ENCODE results near the gene BACH1. TPM values are rescaled to one million over a fixed set of nuclear protein-coding genes. Genes with fewer than 3 reads are reported as not detected.

Gene BACH1
- total RNA-seq, 1 donor from 2014 or later: 69.2 TPM

DNA sequence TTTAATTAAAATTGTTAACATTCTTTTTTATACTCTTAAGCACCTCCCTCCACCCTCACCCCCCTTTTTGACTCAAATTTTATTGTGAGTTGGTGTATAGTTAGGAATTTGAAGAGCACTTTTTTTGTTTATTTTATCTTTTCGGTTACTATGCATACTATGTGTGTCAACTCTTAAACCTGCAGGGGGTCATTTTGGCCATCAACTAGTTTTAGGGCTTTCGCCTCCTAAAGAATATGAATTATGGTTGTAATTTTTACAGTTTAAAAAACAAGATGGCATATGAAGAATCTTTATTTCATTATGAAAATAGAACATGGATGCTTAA is 9.7 kb downstream of the BACH1 start:
- TF ChIP-seq, protein P1, sequence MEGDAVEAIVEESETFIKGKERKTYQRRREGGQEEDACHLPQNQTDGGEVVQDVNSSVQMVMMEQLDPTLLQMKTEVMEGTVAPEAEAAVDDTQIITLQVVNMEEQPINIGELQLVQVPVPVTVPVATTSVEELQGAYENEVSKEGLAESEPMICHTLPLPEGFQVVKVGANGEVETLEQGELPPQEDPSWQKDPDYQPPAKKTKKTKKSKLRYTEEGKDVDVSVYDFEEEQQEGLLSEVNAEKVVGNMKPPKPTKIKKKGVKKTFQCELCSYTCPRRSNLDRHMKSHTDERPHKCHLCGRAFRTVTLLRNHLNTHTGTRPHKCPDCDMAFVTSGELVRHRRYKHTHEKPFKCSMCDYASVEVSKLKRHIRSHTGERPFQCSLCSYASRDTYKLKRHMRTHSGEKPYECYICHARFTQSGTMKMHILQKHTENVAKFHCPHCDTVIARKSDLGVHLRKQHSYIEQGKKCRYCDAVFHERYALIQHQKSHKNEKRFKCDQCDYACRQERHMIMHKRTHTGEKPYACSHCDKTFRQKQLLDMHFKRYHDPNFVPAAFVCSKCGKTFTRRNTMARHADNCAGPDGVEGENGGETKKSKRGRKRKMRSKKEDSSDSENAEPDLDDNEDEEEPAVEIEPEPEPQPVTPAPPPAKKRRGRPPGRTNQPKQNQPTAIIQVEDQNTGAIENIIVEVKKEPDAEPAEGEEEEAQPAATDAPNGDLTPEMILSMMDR (conservative IDR thresholded peaks at IDR 0.05): no peak
- Mint-ChIP-seq H3K36me3 (ENCODE audit: low read depth) (peaks cover 25% of the 10 kb centered on the region), H3K9me3 (peaks cover 8% of the 10 kb centered on the region), H3K27me3 (ENCODE audit: low read depth) (no peaks in the 10 kb centered on the region), H3K4me3 (no peak overlapping the region), H3K4me1 (peaks cover 25% of the 10 kb centered on the region), H3K27ac (ENCODE audit: unreplicated experiment) (no peak overlapping the region)
- no peak for DNase-seq (ENCODE audit: low read depth, low spot score)

DNA sequence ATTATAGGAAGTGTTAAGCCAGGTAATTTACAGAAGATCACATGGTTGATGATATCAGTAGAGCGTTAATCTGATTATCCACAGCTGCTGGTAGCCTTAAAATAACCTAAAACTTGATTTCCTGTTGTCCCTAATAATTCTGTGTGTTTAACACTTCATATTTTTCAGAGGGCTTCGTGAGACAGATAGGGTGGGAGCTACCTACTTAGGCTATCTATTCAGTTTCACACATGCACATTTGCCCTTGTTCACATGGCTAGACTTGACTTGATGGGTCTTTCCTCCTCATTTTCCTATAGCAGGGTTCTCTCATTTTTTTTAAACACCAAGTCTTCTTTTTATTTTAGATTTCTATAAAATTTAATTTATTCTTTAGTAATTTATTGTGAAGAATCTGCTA is 11.0 kb downstream of the BACH1 start:
- Mint-ChIP-seq H3K27me3 (ENCODE audit: low read depth) (no peaks in the 10 kb centered on the region), H3K4me1 (peaks cover 29% of the 10 kb centered on the region), H3K36me3 (ENCODE audit: low read depth) (peaks cover 27% of the 10 kb centered on the region), H3K27ac (ENCODE audit: unreplicated experiment) (no peak overlapping the region), H3K9me3 (peaks cover 8% of the 10 kb centered on the region), H3K4me3 (no peak overlapping the region)
- DNase-seq (ENCODE audit: low read depth, low spot score): no peak
- TF ChIP-seq, protein P1 (conservative IDR thresholded peaks at IDR 0.05): no peak

DNA sequence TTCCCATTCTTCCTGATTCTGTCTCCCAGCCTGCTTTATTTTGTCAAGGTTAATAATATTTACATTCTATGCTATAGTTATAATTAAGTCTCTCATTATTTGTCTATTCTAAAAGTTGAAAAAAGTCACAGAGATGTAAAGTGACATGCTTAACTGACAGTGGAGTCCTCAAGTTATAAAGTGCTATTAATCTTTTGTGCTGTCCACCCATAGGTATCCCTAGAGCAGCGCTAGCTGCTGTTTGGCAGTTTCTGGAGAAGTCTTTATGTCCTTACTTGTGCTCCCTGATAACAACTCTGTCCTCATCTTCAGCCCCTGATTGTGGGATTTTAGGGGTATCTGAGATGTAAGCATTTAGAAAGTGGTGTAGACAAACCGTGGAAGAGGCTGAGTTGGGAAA is 13.1 kb downstream of the BACH1 start:
- Mint-ChIP-seq H3K27ac (ENCODE audit: unreplicated experiment) (no peak overlapping the region), H3K4me3 (no peak overlapping the region), H3K27me3 (ENCODE audit: low read depth) (no peaks in the 10 kb centered on the region), H3K4me1 (peaks cover 22% of the 10 kb centered on the region), H3K36me3 (ENCODE audit: low read depth) (peaks cover 32% of the 10 kb centered on the region), H3K9me3 (peaks cover 8% of the 10 kb centered on the region)
- DNase-seq (ENCODE audit: low read depth, low spot score): no peak
- TF ChIP-seq, protein P1 (conservative IDR thresholded peaks at IDR 0.05): no peak

DNA sequence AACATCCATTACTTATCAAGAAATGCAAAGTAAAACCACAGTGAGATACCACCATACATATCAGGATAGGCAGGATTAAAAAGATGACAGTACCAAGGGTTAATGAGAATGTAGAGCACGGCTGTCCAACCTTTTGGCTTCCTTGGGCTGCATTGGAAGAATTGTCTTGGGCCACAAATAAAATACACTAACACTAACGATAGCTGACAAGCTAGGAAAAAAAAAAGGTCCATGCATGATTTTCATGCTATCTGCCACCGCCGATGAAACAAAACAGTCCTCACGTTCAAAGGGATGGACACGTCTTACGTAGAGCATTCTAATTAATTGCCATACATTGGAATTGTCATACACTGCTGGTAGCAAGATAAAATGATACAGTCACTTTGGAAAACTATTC is 14.3 kb downstream of the BACH1 start:
- Mint-ChIP-seq H3K27me3 (ENCODE audit: low read depth) (no peaks in the 10 kb centered on the region), H3K4me3 (no peak overlapping the region), H3K9me3 (peaks cover 8% of the 10 kb centered on the region), H3K4me1 (peaks cover 22% of the 10 kb centered on the region), H3K27ac (ENCODE audit: unreplicated experiment) (no peak overlapping the region), H3K36me3 (ENCODE audit: low read depth) (peaks cover 38% of the 10 kb centered on the region)
- no peak for DNase-seq (ENCODE audit: low read depth, low spot score)
- TF ChIP-seq, protein P1 (conservative IDR thresholded peaks at IDR 0.05): no peak

DNA sequence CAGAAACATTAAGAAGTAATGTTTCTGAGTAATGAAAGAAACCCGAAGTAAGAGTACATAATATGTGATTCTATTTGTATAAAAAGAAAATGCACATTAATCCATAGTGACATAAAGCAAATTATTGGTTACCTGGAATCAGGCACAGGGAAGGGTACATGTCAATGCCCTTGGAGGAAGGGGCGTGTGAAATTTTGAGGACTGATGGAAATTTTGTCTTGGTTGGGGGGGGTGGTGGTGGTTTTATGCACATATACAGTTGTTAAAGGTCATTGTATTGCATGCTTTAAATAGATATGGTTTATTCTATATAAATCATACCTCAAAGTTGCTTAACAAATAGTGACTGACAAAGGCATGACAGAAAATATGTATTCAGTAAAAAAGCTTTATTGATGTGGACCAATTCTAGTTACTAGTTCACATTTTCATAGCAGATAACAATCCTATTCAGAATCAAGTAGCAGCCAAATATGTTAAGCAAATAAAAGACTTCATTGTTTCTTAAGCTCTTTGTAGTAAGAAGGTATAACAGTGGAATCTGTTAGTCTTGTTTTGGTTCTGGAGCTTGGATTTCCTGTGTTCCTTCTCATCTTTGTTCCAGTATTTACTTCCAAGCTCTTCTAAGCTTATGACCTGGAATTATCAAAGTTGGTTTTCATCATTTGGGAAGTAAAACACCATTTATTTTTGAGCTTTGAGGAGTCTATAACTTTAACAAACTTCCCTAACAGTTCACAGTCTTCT is 15.1 kb downstream of the BACH1 start:
- Mint-ChIP-seq H3K4me3 (no peak overlapping the region), H3K27ac (ENCODE audit: unreplicated experiment) (no peak overlapping the region), H3K27me3 (ENCODE audit: low read depth) (no peaks in the 10 kb centered on the region), H3K9me3 (peaks cover 6% of the 10 kb centered on the region), H3K36me3 (ENCODE audit: low read depth) (peaks cover 38% of the 10 kb centered on the region), H3K4me1 (peaks cover 22% of the 10 kb centered on the region)
- DNase-seq (ENCODE audit: low read depth, low spot score): no peak
- TF ChIP-seq, protein P1 (conservative IDR thresholded peaks at IDR 0.05): no peak

All from neural crest cell (in vitro differentiated cells).